CD4-positive, alpha-beta T cell treated with Interleukin-15 for 1 hour (primary cell): ENCODE results near the gene CDK7.
"Not testable (repeated sequence)": the region's sequence is repeated elsewhere in the genome, so short reads cannot be mapped to it uniquely, and the experiment has no call there.

Experiments used
- DNase-seq: peaks from one replicate; pipeline ENCODE4 v3.0.0-alpha.2; 2020

Gene CDK7

DNA sequence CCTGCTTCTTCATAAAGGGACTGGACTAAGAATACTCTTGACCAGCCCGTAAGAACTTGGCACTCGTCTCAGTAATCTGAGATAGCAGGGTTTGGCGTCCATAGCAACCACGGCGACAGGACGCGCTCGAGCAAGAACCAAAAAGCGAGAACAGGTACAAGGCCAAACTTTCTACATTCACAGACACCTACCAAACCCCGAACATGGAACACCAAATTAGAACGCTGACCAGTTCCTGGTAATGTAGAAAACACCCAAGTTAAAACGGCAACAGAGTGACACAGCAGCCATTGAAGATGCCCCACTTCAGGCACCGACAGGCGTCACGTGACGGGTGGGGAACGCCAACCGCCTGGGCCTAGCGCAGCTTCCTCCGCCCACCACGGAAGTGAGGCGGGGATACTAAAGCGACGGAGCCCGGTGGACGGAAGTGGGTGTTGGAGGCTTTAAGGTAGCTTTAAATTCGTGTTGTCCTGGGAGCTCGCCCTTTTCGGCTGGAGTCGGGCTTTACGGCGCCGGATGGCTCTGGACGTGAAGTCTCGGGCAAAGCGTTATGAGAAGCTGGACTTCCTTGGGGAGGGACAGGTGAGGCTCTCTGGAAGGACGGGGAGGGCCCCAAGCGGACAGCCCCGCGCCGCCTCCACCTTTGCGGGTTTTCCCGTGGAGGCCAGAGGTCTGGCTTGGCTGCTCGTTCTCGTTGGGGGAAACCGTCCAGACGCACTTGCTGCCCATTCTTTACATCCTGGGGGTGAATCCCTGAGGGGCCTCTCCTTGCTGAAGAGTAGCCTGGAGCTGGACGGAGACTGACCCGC is at the start of gene CDK7:
CDK7 (plus strand) TSS at position 430 of the 812 bp plus-strand sequence; CDS start at position 520, 90 bp downstream.
- peak; percentile 88 for DNase-seq

DNA sequence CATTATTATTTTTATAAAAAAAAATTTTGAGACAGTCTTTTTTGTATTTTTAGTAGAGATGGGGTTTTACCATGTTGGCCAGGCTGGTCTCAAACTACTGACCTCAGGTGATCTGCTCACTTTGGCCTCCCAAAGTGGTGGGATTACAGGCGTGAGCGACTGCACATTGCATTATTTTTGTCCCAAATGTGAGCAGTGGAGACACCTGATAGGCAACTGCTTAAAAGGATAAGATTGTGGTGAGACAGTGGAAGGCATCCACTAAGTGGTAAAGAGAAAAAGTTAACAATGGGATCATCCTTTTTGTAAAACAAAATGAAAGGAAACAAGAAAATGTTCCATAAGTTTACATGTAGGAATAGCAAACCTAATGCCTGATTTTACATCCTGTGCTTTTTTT is 47.3 kb upstream of the CDK7 start:
- DNase-seq = no peak

DNA sequence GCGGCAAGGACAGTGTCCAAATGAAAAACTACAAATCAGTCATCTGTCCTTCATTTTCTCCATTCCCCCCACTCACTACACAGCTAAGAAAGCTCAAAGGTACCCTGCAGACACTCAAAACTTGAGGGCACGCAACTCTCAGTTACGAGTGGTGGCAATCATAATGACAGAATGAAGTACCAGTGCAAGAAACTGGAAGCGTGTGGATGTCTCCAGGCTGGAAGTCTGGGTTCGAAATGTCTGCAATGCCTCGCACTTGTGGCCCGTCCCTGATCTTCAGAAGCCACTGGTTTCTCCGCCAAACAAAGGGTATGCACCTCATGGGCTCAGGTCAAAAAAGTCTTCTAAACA is 45.9 kb upstream of the CDK7 start:
- DNase-seq = no peak

DNA sequence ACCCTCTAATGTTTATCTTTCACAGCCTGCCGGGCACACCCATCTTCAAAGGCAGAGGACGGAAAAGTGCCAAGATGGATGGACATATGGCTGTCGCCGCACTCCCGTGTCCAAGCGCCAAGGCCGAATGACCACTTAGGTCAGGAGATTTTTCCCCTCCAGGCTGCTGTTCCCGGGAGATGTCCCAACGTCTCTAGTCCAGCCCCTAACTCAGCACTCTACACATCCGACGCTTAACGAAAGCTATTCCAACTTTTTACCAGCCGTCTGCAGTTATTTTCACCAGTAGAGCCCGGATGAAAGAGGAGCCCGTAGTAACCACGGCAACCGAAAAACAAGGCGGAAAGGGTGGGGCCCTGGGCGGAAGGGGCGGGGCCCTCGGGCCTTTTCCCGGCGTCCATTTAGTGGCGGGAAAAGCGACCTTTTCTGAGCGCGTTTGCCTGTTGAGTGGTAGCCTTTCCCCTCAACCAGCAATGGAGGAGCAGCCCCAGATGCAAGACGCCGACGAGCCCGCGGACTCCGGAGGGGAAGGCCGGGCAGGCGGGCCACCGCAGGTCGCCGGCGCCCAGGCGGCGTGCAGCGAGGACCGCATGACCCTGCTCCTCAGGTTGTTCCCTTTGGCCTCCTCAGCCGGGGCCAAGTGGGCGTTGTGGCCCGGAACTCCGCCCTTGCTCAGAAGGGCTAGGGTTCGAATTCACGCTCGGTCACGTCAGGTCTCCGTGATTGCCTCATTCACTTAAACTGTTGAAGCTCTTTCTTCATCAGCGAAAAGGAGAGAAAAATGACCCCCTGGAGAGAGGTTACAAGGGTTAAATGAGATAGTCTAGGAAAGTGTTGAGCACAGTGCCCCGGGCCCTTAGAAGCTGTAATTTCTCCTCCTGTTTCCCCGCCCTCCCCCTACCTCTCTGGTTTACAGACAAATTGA is 45.3 kb upstream of the CDK7 start, which contains the start of gene CENPH:
CENPH (plus strand) TSS at position 422 of the 925 bp plus-strand sequence; CDS start at position 474, 52 bp downstream.
- DNase-seq = peak; percentile 90

DNA sequence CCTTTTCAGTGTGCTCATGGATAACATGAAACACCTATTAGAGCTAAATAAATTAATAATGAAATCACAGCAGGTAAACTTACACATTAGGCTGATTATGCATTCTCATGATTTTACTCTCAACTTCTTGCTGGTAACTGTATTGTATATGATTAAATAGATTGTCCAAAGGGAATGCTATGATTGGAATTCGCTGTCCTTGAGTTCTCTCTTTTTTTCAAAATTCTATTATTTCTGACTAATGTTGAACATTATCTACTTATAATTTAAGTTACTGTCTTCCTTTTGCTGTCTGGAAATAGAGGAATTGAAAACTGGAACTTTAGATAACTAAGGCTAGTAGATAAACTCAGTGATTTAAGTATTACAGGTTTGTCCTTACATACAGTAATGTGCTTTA is 32.2 kb upstream of the CDK7 start:
- no peak for DNase-seq

DNA sequence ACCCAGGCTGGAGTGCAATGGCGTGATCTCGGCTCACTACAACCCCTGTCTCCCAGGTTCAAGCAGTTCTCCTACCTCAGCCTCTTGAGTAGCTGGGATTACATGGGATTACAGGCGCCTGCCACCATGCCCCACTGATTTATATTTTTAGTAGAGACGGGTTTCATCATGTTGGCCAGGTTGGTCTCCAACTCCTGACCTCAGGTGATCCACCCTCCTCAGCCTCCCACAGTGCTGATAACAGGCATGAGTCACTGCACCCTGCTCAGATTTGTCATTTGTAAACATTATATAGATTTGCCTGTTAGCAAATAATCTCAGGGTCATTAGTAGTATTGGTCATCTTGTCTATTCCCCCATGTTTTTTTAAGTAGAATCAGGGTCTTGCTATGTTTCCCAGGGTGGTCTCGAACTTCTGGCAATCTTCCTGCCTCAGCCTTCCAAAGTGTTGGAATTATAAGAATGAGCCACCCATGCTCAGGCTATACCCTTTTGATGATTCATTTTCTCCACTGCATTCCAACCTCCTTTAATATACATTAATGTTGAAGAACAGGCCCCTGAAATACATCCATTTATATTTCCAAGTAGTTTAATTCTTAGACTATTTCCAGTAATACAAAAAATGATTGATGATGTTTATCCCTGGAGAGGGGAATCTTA is 28.0 kb upstream of the CDK7 start:
- no peak for DNase-seq

DNA sequence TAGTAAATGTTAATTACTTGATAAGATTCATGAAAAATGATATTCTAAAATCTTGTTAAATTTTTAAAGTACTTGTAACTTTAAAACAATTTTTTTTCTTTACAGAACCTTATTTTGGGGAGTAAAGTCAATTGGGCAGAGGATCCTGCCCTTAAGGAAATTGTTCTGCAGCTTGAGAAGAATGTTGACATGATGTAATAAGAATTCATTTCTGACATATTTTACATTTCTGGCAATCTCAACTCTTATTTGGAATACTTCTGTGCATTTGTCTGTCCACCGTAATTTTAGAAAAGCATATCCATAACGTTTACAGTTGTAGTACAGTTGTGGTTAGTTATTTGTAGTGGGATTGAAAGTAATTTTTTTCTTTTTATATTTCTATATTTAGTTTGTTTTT is 25.1 kb upstream of the CDK7 start:
- DNase-seq = no peak

DNA sequence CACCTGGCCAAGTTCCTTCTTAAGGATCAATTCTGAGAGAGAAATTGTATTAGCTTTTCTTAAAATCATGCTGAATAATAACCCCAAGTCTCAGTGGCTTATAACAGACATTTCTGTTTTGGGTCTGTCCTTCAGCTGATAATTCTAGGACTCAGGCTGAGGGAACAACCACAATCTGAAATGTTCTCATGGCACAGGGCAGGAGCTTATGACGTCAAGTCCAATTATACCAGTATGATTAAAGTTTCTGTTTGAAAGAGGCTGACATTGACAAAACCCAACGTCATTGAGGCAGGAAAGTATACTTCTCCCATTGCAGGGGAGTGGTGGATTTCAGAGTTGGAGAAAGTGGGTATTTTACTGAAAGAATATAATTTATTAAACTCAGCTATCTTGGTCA is 23.5 kb upstream of the CDK7 start:
- DNase-seq = no peak

DNA sequence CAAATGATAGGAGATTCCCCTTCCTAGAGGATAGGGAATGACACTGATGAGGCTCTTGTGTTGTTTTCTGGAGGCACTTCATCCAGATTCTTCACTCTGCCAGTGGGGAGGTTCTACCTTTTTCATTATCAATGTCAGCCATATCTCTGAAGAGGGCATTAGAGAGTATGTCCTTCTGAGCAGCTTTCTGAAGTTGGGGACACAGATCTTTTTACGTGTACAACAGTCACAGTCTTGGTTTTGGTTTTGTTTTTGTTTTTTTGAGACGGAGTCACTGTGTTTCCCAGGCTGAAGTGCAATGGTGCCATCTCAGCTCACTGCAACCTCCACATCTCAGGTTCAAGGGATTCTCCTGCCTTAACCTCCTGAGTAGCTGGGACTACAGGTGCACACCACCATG is 22.7 kb upstream of the CDK7 start:
- DNase-seq = no peak

DNA sequence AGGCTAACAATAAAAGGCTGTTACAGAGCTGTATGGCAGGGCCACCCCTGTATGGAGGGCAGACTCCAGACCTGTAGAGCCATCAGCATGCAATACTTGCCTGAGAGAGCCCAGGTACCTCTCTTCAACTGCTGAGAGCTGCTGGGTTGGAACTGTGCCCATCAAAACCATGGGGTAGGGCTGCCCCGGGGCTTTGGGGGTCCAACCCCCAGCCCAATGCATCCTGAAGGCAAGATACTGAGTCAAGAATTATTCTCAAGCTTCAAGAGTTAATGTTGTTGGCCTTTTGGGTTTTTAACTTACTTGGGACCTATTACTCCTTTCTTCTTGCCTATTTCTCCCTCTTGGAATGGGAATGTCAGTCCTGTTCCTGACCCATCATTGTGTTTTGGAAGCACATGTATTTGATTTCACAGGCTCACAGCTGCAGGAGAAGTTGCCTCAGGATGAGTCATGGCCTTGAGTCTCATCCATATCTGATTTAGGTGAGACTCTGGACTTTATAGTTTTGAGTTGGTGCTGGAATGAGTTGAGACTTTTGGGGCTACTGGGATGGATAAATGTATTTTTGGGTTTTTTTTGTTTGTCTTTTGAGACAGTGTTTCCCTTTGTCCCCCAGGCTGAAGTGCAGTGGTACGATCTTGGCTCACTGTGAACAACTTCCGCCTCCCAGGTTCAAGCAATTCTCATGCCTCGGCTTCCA is 21.0 kb upstream of the CDK7 start:
- DNase-seq = no peak

DNA sequence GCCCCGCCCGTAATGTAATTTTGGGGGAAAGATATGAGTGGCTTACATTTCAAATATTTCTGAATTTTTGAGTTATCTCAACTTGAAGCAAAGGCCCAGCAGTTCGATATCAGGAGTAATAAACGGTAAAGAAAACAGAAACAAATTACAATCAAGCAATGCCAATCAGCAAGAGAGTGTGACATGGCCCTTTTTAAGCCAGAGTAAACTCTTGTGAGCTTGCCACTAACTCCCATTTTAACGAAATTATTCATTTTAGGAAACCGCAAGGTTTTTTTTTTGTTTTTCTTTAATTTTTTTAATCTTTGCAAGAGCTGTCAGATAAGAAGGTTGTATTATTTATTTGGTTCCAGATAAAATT is 17.6 kb upstream of the CDK7 start:
- no peak for DNase-seq

DNA sequence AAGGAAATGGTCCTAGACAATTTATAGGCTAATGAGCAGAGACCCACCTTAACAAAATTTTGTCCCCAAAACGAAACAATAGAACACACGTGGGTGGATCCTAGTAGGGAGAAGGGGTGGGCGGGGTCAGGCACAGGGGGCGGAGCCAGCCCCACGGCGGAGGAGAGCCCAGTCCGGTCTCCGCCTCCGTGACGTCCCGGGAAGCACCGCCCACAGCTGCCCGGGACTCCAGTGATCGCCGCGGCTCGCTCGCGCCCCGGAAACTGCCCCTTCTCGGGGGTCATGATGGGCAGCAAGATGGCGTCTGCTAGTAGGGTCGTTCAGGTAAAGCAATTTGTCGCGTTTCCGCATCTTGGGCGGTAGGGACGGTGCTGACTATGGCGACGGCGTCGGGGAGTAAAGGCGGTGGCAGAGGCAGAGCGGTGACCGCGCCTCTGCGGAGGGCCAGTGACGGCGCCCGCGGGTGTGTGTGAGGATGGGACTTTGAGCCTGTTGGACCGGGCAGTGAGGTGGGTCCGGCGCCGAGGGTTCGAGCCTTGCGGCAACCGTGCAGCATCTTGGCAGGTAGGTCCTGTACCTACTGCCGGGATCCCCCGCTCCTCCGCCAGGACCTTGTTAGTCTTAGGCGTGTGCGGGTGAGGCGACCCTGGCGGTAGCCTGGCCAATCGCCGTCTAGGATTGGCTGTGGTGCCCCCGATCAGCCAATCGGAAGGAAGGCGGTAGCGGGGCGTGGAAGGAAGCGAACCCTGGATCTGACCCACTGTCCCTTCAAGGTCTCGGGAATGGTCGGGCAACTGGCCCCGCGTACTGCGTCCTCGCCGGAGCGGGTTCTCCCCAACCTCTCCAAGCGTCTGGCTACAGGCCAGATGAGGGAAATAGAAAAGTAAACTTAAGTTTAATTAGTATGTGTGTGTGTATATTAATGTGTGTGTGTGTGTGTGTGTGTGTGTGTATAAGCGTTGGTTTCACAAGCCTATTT is 16.8 kb upstream of the CDK7 start:
- peak; percentile 95 for DNase-seq

DNA sequence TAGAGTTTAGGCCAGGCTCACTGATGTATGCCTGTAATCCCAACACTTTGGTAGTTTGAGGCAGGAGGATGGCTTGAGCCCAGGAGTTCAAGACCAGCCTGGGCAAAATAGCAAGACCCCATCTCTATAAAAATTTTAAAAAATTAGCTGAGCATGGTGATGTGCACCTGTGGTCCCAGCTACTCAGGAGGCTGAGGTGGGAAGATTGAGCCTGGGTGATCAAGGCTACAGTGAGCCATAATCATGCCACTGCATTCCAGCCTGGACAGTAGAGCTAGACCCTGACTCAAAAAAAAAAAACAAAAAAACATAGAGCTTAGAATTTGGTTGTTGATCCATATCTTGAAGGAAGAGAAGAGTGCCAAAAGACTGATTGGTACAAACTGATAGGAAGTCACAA is 14.7 kb upstream of the CDK7 start:
- DNase-seq = no peak

DNA sequence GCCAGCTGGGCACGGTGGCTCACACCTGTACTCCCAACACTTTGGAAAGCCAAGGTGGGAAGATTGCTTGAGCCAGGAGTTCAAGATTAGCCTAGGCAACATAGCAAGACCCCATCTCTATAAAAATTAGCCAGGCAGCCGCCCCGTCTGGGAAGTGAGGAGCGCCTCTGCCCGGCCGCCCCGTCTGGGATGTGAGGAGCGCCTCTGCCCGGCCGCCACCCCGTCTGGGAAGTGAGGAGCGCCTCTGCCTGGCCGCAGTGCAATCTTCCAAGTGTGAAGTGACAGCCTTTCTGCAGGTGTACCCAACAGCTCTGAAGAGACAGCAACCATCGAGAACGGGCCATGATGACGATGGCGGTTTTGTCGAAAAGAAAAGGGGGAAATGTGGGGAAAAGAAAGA is 14.3 kb upstream of the CDK7 start:
- DNase-seq = not testable (repeated sequence)

DNA sequence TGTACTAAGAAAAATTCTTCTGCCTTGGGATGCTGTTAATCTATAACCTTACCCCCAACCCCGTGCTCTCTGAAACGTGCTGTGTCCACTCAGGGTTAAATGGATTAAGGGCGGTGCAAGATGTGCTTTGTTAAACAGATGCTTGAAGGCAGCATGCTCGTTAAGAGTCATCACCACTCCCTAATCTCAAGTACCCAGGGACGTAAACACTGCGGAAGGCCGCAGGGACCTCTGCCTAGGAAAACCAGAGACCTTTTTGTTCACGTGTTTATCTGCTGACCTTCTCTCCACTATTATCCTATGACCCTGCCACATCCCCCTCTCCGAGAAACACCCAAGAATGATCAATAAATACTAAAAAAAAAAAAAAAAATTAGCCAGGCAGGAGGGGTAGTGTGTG is 13.9 kb upstream of the CDK7 start:
- DNase-seq = not testable (repeated sequence)

DNA sequence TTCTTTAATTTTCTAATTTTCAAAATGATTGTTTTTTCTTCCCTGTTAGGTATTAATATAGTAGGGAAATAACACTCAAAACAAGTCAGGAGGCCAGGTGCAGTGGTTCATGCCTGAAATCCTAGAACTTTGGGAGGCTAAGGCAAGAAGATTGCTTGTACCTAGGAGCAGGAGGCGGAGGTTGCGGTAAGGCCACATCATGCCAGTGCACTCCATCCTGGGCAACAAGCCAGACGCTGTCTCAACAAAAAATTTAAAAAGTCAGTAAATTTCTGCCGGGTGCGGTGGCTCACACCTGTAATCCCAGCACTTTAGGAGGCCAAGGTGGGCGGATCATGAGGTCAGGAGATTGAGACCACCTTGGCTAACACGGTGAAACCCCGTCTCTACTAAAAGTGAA is 10.2 kb upstream of the CDK7 start:
- DNase-seq = no peak

DNA sequence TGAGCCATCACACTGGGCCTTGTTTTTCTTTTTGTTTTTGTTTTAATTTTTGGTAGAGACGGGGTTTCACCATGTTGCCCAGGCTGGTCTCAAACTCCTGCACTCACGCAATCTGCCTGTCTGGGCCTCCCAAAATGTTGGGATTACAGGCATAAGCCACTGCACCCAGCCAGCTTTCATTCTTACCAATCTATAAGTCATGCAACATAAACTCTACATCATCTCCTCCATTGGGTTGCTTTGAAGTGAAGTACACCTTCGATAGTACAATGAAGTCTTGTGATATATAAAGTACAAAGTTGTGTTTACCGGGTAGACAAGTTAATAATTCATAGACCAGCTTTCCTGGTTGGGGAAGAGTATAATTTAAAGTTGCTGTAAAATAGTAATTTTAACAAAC is 8.8 kb upstream of the CDK7 start:
- no peak for DNase-seq

DNA sequence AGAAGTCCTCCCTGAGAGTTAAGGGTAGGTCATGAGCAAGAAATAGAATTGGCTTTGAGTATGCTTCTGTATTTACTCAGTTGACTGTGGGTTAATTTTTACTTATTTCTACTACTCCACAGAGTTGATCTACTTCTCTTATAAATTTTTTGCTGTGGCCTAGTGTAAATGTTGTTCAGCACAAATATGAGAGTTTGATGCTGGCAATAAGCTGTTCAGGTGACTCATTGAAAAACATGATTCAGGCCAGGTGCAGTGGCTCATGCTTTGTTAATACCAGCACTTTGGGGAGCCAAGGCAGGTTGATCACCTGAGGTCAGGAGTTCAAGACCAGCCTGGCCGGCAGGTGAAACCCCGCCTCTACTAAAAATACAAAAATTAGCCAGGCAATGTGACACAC is 4.5 kb upstream of the CDK7 start:
- no peak for DNase-seq

DNA sequence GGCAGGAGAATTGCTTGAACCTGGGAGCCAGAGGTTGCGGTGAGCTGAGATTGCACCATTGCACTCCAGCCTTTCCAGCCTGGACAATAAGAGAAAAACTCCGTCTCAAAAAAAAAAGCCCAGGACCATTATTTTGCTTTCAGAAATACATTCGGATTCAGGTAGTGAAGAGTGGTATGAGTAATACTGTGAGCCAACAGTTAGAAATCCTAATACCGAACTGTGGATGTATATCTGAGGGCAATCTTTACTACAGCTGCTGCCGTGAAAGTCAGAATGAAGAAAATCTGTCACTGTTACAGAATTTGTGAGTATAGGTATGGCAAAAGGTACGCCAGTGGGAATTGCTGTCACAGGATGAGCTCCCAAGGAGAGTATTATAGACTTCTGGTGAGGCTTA is 3.4 kb upstream of the CDK7 start:
- no peak for DNase-seq

DNA sequence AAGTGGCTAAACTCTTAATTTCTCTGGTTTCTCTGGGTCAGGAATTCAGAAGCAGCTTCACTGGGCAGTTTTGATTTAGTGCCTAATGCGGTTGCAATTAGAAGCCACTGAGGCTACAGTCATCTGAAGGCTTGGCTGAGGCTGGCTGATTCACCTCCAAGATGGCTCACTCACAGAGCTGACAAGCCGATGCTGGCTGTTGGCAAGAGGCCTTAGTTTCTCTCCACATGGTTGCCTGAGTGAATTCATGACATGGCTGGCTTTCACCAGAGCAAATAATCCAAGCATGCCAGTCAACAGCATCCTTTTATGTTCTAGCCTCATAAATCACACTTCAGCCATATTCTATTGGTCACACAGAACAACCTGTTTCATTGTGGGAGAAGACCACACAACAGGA is 2.8 kb upstream of the CDK7 start:
- DNase-seq = no peak

DNA sequence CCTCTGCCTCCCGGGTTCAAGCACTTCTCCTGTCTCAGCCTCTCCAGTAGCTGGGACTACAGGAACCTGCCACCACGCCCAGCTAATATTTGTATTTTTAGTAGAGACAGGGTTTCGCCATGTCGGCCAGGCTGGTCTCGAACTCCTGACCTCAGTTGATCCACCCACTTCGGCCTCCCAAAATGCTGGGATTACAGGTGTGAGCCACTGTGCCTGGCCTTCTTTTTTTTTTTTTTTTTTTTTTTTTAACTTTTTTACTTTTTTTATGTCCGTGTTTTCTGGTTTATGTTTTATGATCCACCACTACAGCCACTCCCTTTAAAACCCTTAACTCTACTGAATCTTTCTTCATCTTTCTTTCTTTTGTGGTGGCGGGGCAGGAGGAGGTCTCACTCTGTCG is 2.0 kb downstream of the CDK7 start:
- not testable (repeated sequence) for DNase-seq

DNA sequence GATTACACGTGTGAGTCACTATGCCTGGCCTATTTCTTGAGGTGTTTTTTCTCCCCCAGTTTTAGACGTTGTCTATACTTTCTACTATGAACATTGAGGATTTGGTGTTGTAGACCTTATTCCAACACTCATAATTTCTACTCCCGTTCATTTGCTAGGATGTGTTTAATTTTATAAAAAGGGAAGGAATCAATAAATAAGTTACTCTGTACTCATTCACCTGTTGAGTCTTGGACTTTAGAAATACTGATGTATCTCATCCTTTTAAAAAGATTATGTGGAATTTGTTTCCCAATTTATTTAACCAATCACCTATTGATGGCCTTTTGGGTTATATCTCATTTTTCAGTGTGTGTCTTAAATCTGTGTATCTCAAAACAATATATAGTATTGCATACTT is 3.2 kb downstream of the CDK7 start:
- DNase-seq = no peak
